ENCODE measurements around the gene OR8G1.
"Not testable (repeated sequence)": the region's sequence is repeated elsewhere in the genome, so short reads cannot be mapped to it uniquely, and the experiment has no call there.

The OR8G1 gene

GRCh38 chr11:124240621-124241397 is at the start of gene OR8G1:
OR8G1 (plus strand) TSS chr11:124241095; CDS start chr11:124249676, 8,581 bp downstream.
- no peak for DNase-seq

GRCh38 chr11:124193221-124194010 is 47.5 kb upstream of the OR8G1 start:
- DNase-seq, result no peak

GRCh38 chr11:124194293-124195188 is 46.4 kb upstream of the OR8G1 start:
- no peak for DNase-seq

- no peak for DNase-seq
Measured at GRCh38 chr11:124195189-124195734, 45.6 kb upstream of the OR8G1 start.

GRCh38 chr11:124197999-124198398 is 42.9 kb upstream of the OR8G1 start:
- no peak for DNase-seq

GRCh38 chr11:124198897-124199296 is 42.0 kb upstream of the OR8G1 start:
- no peak for DNase-seq

GRCh38 chr11:124199702-124200101 is 41.2 kb upstream of the OR8G1 start:
- DNase-seq, result no peak

- no peak for DNase-seq
Measured at GRCh38 chr11:124200671-124201070, 40.2 kb upstream of the OR8G1 start.

- DNase-seq, result no peak
Measured at GRCh38 chr11:124202951-124203350, 37.9 kb upstream of the OR8G1 start.

- no peak for DNase-seq
Measured at GRCh38 chr11:124204008-124204407, 36.9 kb upstream of the OR8G1 start.

GRCh38 chr11:124207102-124207792 is 33.6 kb upstream of the OR8G1 start:
- DNase-seq, result no peak

- DNase-seq, result no peak
Measured at GRCh38 chr11:124209824-124210357, 31.0 kb upstream of the OR8G1 start.

- no peak for DNase-seq
Measured at GRCh38 chr11:124210421-124210820, 30.5 kb upstream of the OR8G1 start.

- no peak for DNase-seq
Measured at GRCh38 chr11:124211321-124211720, 29.6 kb upstream of the OR8G1 start.

GRCh38 chr11:124214027-124214426 is 26.9 kb upstream of the OR8G1 start:
- DNase-seq, result no peak

- DNase-seq, result no peak
Measured at GRCh38 chr11:124219126-124219525, 21.8 kb upstream of the OR8G1 start.

- DNase-seq, result no peak
Measured at GRCh38 chr11:124222407-124222806, 18.5 kb upstream of the OR8G1 start.

- not testable (repeated sequence) for DNase-seq
Measured at GRCh38 chr11:124224618-124225423, 16.1 kb upstream of the OR8G1 start.

- no peak for DNase-seq
Measured at GRCh38 chr11:124225471-124225870, 15.4 kb upstream of the OR8G1 start.

- DNase-seq, result no peak
Measured at GRCh38 chr11:124233376-124233775, 7.5 kb upstream of the OR8G1 start.

- no peak for DNase-seq
Measured at GRCh38 chr11:124238512-124238911, 2.4 kb upstream of the OR8G1 start.
